GM18502 (cell line): ENCODE results near the gene TAGLN2.

Experiments
- ATAC-seq: cut with Tn5 transposase; IDR thresholded peaks from one replicate; pipeline ENCODE4 v1.9.1; 2021; ENCODE audit warnings: mild to moderate bottlenecking; ENCODE audit not compliant: unreplicated experiment, poor library complexity

The TAGLN2 gene

GRCh38 chr1:159951016-159951415, 25.7 kb upstream of the TAGLN2 start:
- ATAC-seq: no peak

- no peak for ATAC-seq
Observed at GRCh38 chr1:159949981-159950381, 24.7 kb upstream of the TAGLN2 start.

DNA sequence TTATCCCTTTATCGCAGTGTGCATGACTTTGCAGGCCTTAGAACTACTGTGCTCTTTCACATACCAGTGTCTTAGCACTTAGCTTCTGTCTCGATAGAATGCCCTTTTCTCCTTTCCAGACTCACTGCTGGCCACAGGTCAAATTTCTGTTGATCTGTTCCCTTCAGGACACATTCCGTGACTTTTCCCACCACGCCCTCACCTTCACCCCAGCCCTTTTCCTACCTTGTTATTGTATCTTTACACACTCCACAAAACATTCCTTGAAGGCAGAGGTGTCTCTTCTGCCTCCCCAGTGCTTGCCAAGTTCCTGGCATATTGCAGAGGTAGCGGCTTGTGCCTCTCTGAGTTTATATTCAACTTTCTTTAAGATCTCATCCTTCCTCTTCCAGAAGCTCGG, 23.8 kb upstream of the TAGLN2 start:
- ATAC-seq: no peak

- no peak for ATAC-seq
Observed at GRCh38 chr1:159947942-159948341, 22.6 kb upstream of the TAGLN2 start.

DNA sequence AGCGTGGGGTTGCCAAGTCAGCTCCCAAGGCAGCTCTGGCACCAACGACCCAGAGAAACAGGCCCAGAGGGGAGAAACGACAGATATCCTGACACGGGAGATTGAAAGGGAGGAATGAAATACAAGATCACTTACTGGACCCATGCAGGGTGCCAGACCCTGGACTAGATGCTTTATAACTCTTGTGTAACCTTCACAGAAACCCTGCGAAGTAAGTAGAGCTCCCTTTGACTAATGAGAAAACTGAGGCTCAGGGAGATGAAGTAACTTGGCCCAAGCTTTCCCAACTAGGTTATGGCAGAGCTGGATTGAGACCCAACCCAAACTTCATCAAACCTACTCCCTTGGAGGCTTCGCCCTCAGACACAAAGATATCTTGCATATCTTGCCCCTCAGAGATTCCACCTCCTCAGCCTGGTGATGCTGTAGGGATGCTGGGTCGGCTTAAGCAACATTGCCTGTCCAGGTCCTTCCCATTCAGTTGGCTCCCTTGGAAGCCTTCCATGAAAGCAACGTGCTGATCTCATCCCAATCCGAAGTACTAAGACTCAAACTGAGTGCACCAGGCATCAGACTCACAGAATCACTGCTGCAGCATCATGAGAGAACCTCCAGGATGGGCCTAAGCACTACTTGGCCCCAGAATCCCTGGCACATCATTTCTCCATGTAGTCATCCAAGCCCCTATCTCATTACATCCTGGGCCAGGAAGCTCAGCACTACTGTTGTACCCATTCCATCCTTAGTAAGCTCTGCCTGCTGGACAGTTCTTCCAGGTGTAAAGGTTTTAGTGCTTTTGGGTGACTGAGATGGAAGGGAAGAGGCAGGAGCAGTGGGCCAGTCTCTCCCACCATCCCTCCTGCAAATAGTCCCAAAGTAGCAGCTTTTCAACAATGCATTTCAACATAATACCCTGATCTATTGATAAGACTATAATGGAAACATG, 21.2 kb upstream of the TAGLN2 start:
- ATAC-seq: no peak

- ATAC-seq: peak; percentile 67
Observed at GRCh38 chr1:159945483-159946241, 20.4 kb upstream of the TAGLN2 start, which contains the start of gene IGSF9. TSS of gene IGSF9 (minus strand) at chr1:159945613. CDS start at chr1:159943454, 2,159 bp downstream.

DNA sequence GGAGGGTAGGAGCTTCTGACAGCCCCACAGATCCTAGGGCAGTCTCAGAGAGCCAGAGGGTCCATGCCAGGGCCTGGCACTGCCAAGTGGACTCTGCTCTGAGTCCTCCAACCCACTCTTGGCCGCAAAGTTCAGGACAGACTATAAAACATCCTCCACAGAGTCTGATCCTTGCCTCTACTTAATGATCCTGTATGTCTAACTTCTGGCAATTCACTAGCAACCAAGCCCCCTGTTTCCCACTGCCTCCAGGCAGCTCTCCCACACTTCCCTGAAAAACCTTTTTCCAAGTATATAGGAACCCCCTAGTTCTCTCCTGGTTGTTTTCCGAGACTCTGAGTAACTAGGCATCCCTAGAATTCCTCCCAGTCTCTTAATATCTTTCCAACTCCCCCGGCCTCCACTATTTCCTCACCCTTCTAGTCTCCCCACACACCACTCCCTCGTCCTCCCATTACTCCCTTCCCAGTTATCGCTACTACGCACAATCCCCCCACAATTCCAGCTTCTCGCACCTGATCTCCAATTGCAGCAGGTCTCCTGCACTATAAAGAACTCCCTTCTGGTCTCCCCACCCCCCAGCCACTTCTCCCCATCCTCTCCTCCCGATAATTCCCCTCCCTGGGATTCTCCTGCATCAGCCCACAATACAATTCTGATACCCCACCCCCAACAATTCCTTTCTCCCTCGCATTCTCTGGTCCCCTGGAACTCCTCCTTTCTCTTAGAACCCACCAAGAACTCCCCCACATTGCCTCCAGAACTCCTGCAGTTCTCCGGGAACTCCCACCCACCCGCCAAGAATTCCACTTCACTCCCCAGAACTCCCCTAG, 19.5 kb upstream of the TAGLN2 start:
- ATAC-seq: no peak

GRCh38 chr1:159943908-159944622, 18.8 kb upstream of the TAGLN2 start:
- no peak for ATAC-seq

DNA sequence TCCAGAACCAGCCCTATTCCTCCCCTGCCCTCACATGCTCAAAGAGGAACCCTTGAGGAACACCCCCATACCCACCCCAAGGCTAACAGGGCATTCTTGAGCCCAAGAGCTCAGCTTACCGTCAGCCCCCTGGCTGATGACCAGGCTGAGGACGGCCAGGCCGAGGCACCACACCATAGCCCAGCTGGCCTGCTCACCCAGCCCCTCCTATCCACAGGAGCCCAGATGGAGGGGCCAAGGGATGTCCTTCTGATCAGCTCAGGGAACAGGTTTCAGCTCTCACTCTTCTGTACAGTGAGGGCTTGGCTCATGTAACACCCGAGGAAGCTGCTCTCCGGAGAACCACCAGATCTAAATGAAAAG, 18.0 kb upstream of the TAGLN2 start:
- ATAC-seq: no peak

DNA sequence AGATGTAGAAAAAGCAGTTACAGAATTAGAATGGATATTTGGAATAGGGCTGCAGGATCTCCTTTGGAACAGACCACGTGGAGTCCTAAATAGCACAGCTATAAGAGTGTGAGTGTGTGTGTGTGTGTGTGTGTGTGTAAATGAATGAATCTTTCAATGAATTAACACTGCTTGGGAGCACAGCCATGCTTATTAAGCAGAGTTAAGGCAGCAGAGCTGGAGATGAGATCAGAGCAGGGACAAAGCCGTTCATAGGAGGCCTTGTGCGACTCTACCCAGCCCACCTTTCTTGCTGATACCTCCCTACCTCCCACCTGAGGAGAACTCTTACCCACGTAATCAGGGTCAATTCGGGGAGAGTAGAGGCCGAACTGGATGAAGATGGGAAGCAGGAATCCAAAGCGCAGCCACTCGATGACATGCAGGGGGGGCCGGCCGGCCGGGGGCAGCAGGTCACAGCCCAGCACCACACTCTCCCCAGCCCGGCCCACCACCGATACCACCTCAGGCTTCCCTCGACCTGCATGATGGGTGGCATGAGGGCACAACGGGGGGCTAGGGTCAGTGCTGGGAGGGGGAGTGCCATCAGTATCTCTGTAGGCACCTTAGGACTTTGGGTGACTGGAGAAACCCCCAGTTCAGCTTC, 17.4 kb upstream of the TAGLN2 start:
- ATAC-seq: no peak

GRCh38 chr1:159941591-159942560, 16.6 kb upstream of the TAGLN2 start:
- no peak for ATAC-seq

GRCh38 chr1:159941141-159941540, 15.8 kb upstream of the TAGLN2 start:
- ATAC-seq: no peak

GRCh38 chr1:159940006-159940620, 14.8 kb upstream of the TAGLN2 start:
- ATAC-seq: no peak

- ATAC-seq: no peak
Observed at GRCh38 chr1:159939678-159940002, 14.3 kb upstream of the TAGLN2 start.

DNA sequence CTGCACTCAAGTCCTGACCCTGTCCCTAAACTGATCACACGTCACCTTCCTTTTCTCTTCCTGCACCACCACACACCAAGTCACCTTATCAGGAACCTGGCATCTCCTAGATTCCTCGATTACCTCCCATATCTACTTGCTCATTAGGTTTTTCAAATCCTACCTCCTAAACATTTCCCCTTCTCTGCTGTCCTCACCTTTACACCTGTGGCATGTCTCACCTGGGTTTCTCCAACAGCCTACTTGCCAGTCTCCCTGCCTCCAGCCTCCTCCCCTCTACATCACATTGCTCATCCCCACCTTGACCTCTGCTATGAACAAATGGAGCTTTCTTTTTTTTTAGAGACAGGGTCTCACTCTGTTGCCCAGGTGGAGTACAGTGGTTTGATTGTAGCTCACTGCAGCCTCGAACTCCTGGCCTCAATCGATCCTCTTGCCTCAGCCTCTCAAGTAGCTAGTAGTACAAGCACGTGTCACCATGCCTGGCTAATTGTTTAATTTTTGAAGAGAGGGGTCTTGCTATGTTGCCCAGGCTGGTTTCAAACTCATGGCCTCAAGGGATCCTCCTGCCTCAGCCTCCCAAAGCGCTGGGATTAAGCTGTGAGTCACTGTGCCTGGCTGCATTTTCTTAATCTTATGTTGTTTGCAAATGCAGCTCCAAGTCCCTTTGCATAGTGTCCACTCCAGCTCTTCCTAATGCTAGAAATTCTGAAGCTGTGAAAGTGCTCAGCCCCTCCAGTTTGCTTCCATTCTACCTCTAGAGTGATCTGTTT, 13.8 kb upstream of the TAGLN2 start:
- no peak for ATAC-seq

DNA sequence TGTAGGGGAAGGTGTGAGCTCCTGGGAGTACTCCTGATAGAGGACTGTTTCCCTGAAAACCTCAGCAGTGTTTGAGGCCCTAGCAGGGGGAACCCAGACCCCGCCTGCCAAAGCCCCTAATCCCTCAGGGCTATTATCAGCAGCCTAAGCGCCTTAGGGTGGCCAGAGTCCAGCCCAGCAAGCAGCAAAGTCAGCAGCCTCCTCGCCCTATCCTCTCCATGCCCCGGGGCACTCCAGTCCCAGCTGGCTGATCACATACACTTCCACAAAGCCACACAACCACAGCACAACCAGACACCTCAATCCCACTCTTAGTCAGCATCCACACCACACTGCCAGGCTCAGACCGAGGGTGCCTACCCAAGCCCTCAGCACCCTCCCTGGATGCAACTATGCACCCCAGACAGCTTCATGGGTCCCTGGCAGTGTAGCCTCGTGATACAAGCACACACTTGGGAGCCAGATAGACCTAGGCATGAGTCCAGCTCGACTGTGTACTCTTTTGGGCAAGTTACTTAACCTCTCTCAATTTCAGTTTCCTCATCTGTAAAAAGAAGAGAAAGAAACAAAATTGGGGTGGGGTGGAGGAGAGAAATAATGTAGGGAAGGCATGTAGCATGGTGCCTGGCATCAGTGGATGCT, 13.0 kb upstream of the TAGLN2 start:
- ATAC-seq: no peak
